GM20000 (cell line): ENCODE results near the gene VWA7.

Experiments
- DNase-seq: peaks from one replicate; pipeline ENCODE4 v3.0.0; 2012; ENCODE audit warnings: low spot score
- CTCF ChIP-seq: IDR thresholded peaks from 2 replicates; pipeline ENCODE4 v1.5.1; 2012; ENCODE audit warnings: mild to moderate bottlenecking, control low read depth; ENCODE audit errors: extremely low read depth, missing control alignments

VWA7 gene

GRCh38 chr6:31768363-31769257, 8.5 kb downstream of the VWA7 start:
- DNase-seq, result no peak
- TF ChIP-seq CTCF, result no peak

GRCh38 chr6:31767096-31767645, 10.0 kb downstream of the VWA7 start:
- DNase-seq, result no peak
- no peak for TF ChIP-seq CTCF

GRCh38 chr6:31765910-31766794, 11.0 kb downstream of the VWA7 start:
- no peak for TF ChIP-seq CTCF
- DNase-seq, result no peak

- TF ChIP-seq CTCF, result no peak
- no peak for DNase-seq
Measured at GRCh38 chr6:31765559-31765909, 11.6 kb downstream of the VWA7 start.

GRCh38 chr6:31764198-31764597, 12.9 kb downstream of the VWA7 start:
- DNase-seq, result no peak
- TF ChIP-seq CTCF, result no peak

- no peak for TF ChIP-seq CTCF
- no peak for DNase-seq
Measured at GRCh38 chr6:31763619-31763940, 13.5 kb downstream of the VWA7 start.
